ENCODE results near the gene LHFPL6.
"Not testable (repeated sequence)": the region's sequence is repeated elsewhere in the genome, so short reads cannot be mapped to it uniquely, and the experiment has no call there.

LHFPL6 gene

GRCh38 chr13:39378306-39378705 is 224.7 kb downstream of the LHFPL6 start:
- DNase-seq = no peak

- DNase-seq = no peak
These were observed 225.3 kb downstream of the LHFPL6 start for GRCh38 chr13:39377699-39378098.

GRCh38 chr13:39376076-39376475 is 226.9 kb downstream of the LHFPL6 start:
- DNase-seq = no peak

- no peak for DNase-seq
These were observed 227.4 kb downstream of the LHFPL6 start for GRCh38 chr13:39375601-39376000.

DNA sequence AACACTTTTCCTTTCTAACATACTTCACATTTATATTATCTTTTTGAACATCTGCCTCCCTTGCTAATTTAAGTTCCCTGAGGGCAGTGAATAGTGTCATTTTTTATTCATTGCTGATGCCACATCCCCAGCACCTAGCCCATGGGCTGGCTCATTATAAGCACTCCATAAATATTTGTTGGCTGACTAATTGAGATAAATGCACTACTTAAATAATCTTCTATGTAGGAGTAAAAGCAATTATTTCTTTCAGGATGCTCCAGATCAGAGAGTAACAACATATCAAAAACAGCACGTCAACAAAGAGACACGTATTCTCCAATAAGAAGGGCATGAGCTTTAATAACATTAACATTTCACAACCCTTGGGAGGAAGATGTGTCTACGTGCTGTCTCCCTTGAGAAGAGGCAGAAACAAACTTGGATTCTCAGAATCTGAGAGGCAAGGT is 228.2 kb downstream of the LHFPL6 start:
- no peak for DNase-seq

- DNase-seq = no peak
These were observed 229.8 kb downstream of the LHFPL6 start for GRCh38 chr13:39373145-39373544.

- no peak for DNase-seq
These were observed 231.3 kb downstream of the LHFPL6 start for GRCh38 chr13:39371706-39372105.

GRCh38 chr13:39370554-39370953 is 232.4 kb downstream of the LHFPL6 start:
- no peak for DNase-seq

GRCh38 chr13:39370048-39370447 is 232.9 kb downstream of the LHFPL6 start:
- DNase-seq = no peak

- no peak for DNase-seq
These were observed 233.7 kb downstream of the LHFPL6 start for GRCh38 chr13:39369161-39369890.

GRCh38 chr13:39365879-39366278 is 237.1 kb downstream of the LHFPL6 start:
- no peak for DNase-seq

DNA sequence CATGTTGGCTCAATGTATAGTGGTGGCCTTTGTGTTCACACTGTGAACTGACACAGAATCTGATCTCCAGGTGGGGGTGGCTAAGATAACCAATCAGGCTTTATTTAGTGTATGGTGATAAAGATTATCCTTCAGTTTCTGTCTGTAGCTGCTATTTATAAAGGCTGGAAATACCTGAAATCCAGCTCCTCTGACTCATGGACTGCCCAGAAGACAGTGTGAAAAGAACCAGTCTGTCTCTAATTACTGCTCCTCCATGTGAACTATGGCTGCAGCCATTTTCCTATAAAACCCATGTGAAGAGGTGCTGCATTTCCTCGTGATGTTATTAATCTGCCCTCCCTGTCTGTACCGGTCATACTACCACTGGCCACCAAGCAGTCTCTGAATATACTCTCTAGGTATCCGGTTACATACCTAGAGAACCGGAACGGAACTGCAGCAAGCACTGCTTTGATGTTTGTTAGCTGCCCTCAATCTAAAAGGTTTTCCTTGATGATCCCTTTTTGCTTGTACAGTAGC is 238.0 kb downstream of the LHFPL6 start:
- DNase-seq = no peak

- no peak for DNase-seq
These were observed 239.6 kb downstream of the LHFPL6 start for GRCh38 chr13:39363382-39363772.

GRCh38 chr13:39362652-39363381 is 240.2 kb downstream of the LHFPL6 start:
- no peak for DNase-seq

DNA sequence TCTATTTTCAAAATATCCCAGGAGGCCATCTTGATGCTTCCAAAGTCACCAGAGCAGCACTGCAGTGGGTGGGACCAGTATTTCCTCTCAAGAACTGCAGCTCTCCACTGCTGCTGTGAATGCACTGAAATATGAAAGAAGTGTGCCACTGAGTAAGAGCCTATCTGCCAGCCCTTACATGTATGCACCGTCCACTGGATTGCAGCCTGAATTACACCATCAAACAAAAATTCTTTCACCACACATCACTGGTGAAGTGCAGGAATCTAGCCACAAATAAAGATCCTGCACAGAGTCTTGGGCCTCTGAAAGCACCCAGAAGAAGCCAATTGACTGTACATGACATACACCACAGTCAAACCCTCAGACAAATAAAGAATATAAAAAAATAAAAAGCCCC is 249.0 kb downstream of the LHFPL6 start:
- no peak for DNase-seq

- DNase-seq = no peak
These were observed 252.5 kb downstream of the LHFPL6 start for GRCh38 chr13:39350461-39350881.

- no peak for DNase-seq
These were observed 253.5 kb downstream of the LHFPL6 start for GRCh38 chr13:39349391-39349960.

DNA sequence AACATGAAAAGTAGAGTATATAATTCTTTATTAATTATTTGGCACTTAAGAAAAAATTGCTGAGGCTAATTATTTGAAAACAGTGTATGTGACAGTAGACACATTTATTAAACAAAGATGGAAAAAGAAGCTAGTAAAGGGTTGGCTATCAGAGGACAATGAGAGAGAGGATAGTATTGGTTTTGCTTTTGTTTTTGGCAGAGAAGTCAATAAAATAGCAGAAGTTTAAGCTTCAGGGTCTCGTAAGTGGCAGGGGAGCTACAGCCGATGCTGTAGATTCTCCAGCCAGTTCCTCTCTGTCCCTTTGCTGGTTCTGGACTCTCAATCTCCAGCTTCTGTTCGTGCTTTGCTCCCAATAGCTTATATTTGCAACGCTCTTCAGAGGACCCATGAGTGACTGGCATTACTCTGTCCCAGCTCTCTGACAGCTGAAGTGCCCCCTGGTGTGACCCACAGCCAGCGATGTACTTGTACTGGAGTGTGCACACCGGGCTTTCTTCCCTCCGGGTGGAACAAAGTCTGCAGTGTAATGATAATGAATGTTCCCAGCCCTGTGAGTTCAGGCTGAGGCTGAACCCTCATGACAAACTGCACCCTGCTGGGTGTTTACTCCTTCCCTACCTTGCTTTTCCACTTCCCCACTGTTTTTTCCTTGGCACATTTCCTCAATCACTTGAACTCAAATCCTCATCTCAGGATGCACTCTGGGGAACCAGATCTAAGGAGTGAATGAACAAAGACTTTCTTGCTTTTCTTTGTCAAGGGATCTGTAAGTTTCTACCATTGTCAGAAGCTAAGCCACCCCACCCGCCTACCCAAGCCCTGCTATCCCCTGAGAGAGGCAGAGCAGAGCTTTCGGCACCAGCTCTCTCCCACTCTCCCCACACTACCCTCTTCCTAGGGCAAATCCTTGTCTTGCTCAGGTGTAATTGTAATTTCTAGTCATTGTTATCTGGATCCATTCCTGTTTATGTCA is 254.8 kb downstream of the LHFPL6 start:
- DNase-seq = no peak

- no peak for DNase-seq
These were observed 257.0 kb downstream of the LHFPL6 start for GRCh38 chr13:39345982-39346381.

- no peak for DNase-seq
These were observed 261.7 kb downstream of the LHFPL6 start for GRCh38 chr13:39341251-39341650.

GRCh38 chr13:39338114-39338513 is 264.9 kb downstream of the LHFPL6 start:
- DNase-seq = not testable (repeated sequence)

DNA sequence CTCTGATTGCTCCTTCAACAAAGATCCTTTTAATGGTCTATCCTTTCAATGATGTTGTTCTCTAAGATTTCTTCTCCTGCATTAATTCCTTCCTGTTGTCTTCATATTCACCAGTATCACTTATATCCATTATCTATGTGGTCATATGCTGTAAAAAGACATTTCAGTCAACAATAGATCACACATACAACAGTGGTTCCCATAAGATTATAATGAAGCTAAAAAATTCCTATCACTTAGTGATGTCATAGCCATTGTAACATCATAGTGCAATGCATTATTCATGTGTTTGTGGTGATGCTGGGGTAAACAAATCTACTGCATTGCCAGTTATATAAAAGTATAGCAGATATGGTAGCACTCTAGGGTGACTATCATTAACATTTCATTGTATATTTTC is 266.1 kb downstream of the LHFPL6 start:
- no peak for DNase-seq

- DNase-seq = no peak
These were observed 266.8 kb downstream of the LHFPL6 start for GRCh38 chr13:39336207-39336606.

Data from stimulated activated CD4-positive, alpha-beta T cell treated with anti-CD3 and anti-CD28 coated beads, Interleukin-1b, Interleukin-23, amount 100 ng/mL, for 48 hours (primary cell).